ENCODE results near the gene FHL2.

Gene FHL2

DNA sequence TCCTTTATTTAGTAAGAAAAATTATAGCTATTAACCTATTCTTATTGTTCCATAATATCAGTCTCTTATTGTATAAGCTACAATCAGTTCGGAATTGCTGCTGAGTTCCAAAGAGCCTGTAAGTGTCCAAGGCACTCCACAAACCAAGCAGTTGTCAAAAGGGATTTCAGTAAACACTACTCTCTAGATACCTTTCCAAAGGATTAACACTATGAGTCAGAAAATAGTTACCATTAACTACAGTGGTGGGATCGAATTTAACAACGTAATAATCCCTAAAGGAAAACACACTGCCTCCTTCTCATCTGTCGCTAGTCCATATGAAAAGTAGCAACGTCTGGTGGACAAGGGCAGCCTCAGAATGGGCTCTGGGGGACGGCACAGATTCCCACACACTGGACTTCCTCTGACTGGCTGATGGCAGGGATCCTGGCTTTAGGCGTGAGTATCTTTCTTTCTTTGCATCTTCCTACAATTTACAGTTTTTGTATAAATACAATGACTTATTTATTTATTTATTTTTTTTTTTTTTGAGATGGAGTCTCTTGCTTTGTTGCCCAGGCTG is 78.1 kb downstream of the FHL2 start:
- DNase-seq (ENCODE audit: low read depth in 2 of 2, low spot score in 1 of 2): no peak

DNA sequence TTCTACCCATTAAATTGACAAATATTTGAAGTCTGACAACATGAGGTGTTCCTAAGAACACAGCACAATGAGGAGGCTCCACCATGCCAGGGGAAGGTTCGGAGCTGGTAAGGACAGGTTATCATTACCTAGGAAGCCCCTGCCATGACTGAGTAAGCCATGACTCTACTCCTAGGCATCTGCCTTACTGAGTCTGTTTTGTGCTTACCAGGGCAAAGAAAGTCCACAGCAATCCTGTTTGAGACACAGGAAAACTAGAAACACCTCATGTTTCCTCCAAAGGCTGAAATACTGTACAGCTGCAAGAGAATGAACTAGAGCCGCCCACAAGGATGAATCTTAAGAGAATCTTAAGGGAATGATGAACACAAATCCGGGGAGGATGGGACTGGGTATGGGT is 80.9 kb downstream of the FHL2 start:
- no peak for DNase-seq (ENCODE audit: low read depth in 2 of 2, low spot score in 1 of 2)

DNA sequence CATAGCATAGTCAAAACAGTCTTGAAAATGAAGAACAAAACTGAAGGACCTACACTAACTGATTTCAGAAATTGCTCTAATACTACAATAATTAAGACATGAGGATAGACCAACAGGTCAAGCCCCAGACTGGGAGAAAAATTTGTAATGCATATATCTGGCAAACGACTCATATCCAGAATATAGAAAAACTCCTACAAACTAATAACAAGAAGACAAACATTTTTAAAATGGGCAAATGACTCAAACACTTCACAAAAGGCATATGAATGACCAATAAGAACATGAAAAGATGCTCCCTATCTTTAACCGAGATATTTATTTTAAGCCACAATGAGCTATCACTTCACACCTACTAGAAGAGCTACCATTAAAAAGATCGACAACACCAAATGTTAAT is 83.5 kb downstream of the FHL2 start:
- no peak for DNase-seq (ENCODE audit: low read depth in 2 of 2, low spot score in 1 of 2)

DNA sequence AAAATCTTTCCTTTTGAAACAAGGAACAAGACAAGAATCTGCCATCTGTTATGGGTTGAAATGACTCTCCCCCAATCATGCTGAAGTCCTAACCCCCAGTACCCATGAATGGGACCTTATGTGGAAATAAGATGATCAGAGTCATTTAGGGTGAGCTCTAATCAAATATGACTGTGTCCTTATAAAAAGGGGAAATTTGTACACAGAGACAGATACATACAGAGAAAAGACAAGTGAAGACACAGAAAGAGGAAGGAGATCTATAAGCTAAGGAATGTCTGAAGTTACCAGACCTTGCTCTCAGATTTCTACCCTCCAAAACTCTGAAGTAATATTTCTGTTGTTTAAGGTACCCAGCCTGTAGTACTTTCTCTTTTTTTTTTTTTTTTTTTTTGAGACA is 85.0 kb downstream of the FHL2 start:
- no peak for DNase-seq (ENCODE audit: low read depth in 2 of 2, low spot score in 1 of 2)

All from stimulated activated CD8-positive, alpha-beta memory T cell treated with anti-CD3 and anti-CD28 coated beads, Interleukin-4, amount 100 ng/mL, for 1 hour (primary cell).